Hepatocyte (in vitro differentiated cells): ENCODE results near the gene SBF2. TPM values are rescaled to one million over a fixed set of nuclear protein-coding genes. Genes with fewer than 3 reads are reported as not detected.

Experiments
- DNase-seq: peaks from one replicate; pipeline ENCODE4 v3.0.0-alpha.2; 2016; ENCODE audit warnings: low spot score
- H2AFZ ChIP-seq: fragments of 200-600 bp; sonication (generic); 2 replicates; pipeline ENCODE4 v1.6.0; 2016; ENCODE audit warnings: antibody characterized with exemption, mild to moderate bottlenecking
- H3K27ac ChIP-seq: fragments of 200-600 bp; sonication (generic); 2 replicates; pipeline ENCODE4 v1.5.1; 2016; ENCODE audit warnings: mild to moderate bottlenecking
- H3K27me3 ChIP-seq: fragments of 200-600 bp; sonication (generic); 2 replicates; pipeline ENCODE4 v1.6.1; 2016
- H3K36me3 ChIP-seq: fragments of 200-600 bp; sonication (generic); replicated peaks from 2 replicates; pipeline ENCODE4 v1.5.1; 2016; ENCODE audit warnings: low read depth; ENCODE audit not compliant: insufficient read depth
- H3K4me1 ChIP-seq: fragments of 200-600 bp; sonication (generic); 2 replicates; pipeline ENCODE4 v1.5.1; 2016; ENCODE audit warnings: mild to moderate bottlenecking, moderate library complexity; ENCODE audit not compliant: insufficient read depth
- H3K4me2 ChIP-seq: fragments of 200-600 bp; sonication (generic); 2 replicates; pipeline ENCODE4 v1.6.0; 2016
- H3K4me3 ChIP-seq: fragments of 200-600 bp; sonication (generic); 2 replicates; pipeline ENCODE4 v1.5.1; 2016; ENCODE audit warnings: mild to moderate bottlenecking
- H3K79me2 ChIP-seq: fragments of 200-600 bp; sonication (generic); 2 replicates; pipeline ENCODE4 v1.6.0; 2017; ENCODE audit warnings: mild to moderate bottlenecking
- H3K9me2 ChIP-seq: fragments of 200-600 bp; sonication (generic); replicated peaks from 2 replicates; pipeline ENCODE4 v1.6.0; 2017; ENCODE audit warnings: mild to moderate bottlenecking; ENCODE audit not compliant: insufficient read depth
- H3K9me3 ChIP-seq: fragments of 200-600 bp; sonication (generic); 2 replicates; pipeline ENCODE4 v1.5.1; 2016; ENCODE audit warnings: low read depth, mild to moderate bottlenecking
- H4K20me1 ChIP-seq: fragments of 200-600 bp; sonication (generic); 2 replicates; pipeline ENCODE4 v1.6.0; 2016; ENCODE audit warnings: mild to moderate bottlenecking; ENCODE audit not compliant: insufficient read depth, poor library complexity, severe bottlenecking
- EZH2 ChIP-seq: fragments of 200-600 bp; sonication (generic); IDR thresholded peaks from 2 replicates; pipeline ENCODE4 v1.6.1; 2016; ENCODE audit warnings: antibody characterized with exemption, mild to moderate bottlenecking, borderline replicate concordance
- EZH2phosphoT487 ChIP-seq: fragments of 200-600 bp; sonication (generic); IDR thresholded peaks from one replicate; pipeline ENCODE4 v1.6.1; 2018; ENCODE audit warnings: antibody characterized with exemption, mild to moderate bottlenecking, low read depth, moderate library complexity; ENCODE audit not compliant: unreplicated experiment, severe bottlenecking
- WGBS: methylation state at CpG from one replicate; pipeline ENCODE4 v1.1.6; 2016; ENCODE audit warnings: low lambda C conversion rate; ENCODE audit errors: missing lambda C conversion rate; 5-methylcytosine and 5-hydroxymethylcytosine counted together
- polyA plus RNA-seq: library from polyadenylated mRNA; unstranded; fragments of >200 nt; fragmentation: Nextera tagmentation; extraction: Ambion mirVana; gene quantifications from 2 replicates; pipeline ENCODE4 v1.2.1, GENCODE V29; 2016
- total RNA-seq: library from RNA; depleted of rRNA; stranded (reverse); fragments of >200 nt; gene quantifications from 2 replicates; pipeline ENCODE4 v1.2.3, GENCODE V29; 2014
- TF ChIP-seq, protein P1 (sequence below): fragments of 200-600 bp; sonication (generic); IDR thresholded peaks from 2 replicates; pipeline ENCODE4 v1.5.1; 2016; ENCODE audit warnings: antibody characterized with exemption, mild to moderate bottlenecking; ENCODE audit not compliant: poor library complexity

The SBF2 gene
- total and polyA plus RNA-seq, 2 experiments from 2014 or later, result 25.7 to 83.2 TPM

- H4K20me1 ChIP-seq, result no peaks in the 10 kb centered on the region
- H3K4me2 ChIP-seq, result no peak overlapping the region
- TF ChIP-seq EZH2phosphoT487, result no peak
- TF ChIP-seq EZH2, result no peak
- TF ChIP-seq, protein P1, sequence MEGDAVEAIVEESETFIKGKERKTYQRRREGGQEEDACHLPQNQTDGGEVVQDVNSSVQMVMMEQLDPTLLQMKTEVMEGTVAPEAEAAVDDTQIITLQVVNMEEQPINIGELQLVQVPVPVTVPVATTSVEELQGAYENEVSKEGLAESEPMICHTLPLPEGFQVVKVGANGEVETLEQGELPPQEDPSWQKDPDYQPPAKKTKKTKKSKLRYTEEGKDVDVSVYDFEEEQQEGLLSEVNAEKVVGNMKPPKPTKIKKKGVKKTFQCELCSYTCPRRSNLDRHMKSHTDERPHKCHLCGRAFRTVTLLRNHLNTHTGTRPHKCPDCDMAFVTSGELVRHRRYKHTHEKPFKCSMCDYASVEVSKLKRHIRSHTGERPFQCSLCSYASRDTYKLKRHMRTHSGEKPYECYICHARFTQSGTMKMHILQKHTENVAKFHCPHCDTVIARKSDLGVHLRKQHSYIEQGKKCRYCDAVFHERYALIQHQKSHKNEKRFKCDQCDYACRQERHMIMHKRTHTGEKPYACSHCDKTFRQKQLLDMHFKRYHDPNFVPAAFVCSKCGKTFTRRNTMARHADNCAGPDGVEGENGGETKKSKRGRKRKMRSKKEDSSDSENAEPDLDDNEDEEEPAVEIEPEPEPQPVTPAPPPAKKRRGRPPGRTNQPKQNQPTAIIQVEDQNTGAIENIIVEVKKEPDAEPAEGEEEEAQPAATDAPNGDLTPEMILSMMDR, result no peak
- no peaks in the 10 kb centered on the region for H3K9me3 ChIP-seq
- H3K27ac ChIP-seq, result no peak overlapping the region
- no peak for DNase-seq
- H2AFZ ChIP-seq, result no peak overlapping the region
- H3K27me3 ChIP-seq, result no peaks in the 10 kb centered on the region
- H3K9me2 ChIP-seq, result no peaks in the 10 kb centered on the region
- WGBS, result 63% methylated on average over 1 of the region's 1 CpG
- H3K36me3 ChIP-seq, result no peaks in the 10 kb centered on the region
- H3K4me3 ChIP-seq, result no peak overlapping the region
- no peaks in the 10 kb centered on the region for H3K4me1 ChIP-seq
- no peaks in the 10 kb centered on the region for H3K79me2 ChIP-seq
Measured at GRCh38 chr11:9888938-9889337, 405.1 kb downstream of the SBF2 start.

GRCh38 chr11:9887472-9887871, 406.5 kb downstream of the SBF2 start:
- WGBS, result 92% methylated on average over 2 of the region's 2 CpGs
- H3K27ac ChIP-seq, result no peak overlapping the region
- no peaks in the 10 kb centered on the region for H4K20me1 ChIP-seq
- no peaks in the 10 kb centered on the region for H3K36me3 ChIP-seq
- H3K27me3 ChIP-seq, result no peaks in the 10 kb centered on the region
- H3K9me2 ChIP-seq, result no peaks in the 10 kb centered on the region
- H2AFZ ChIP-seq, result no peak overlapping the region
- no peaks in the 10 kb centered on the region for H3K4me1 ChIP-seq
- no peak for DNase-seq
- no peaks in the 10 kb centered on the region for H3K9me3 ChIP-seq
- no peaks in the 10 kb centered on the region for H3K79me2 ChIP-seq
- no peak overlapping the region for H3K4me3 ChIP-seq
- no peak overlapping the region for H3K4me2 ChIP-seq
- TF ChIP-seq EZH2 (no peak), EZH2phosphoT487 (no peak)
- TF ChIP-seq, protein P1, result no peak

DNA sequence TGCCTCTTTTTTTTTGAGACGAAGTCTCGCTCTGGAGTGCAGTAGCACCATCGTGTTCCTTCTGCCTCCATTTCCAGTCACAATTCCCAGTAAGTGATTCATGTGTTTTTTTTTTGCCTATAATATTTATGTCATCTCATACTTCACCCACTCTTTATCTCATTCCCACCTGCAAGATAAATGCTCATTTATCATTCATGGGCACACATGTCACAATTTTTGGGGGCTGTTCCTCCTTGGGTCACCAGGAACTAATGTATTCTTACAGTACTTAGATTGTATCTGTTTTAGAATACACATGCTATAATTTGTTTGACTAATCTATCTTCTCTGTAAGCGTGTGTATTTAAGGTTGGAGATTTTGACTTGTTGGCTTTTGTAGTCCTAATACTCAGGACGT, 407.4 kb downstream of the SBF2 start:
- H3K9me3 ChIP-seq, result no peaks in the 10 kb centered on the region
- no peaks in the 10 kb centered on the region for H3K9me2 ChIP-seq
- H3K79me2 ChIP-seq, result no peaks in the 10 kb centered on the region
- DNase-seq, result no peak
- H3K4me1 ChIP-seq, result no peaks in the 10 kb centered on the region
- 91% methylated on average over 5 of the region's 5 CpGs for WGBS
- TF ChIP-seq EZH2 (no peak), EZH2phosphoT487 (no peak)
- TF ChIP-seq, protein P1, result no peak
- H3K4me3 ChIP-seq, result no peak overlapping the region
- no peaks in the 10 kb centered on the region for H3K27me3 ChIP-seq
- no peak overlapping the region for H2AFZ ChIP-seq
- H3K27ac ChIP-seq, result no peak overlapping the region
- no peak overlapping the region for H3K4me2 ChIP-seq
- no peaks in the 10 kb centered on the region for H3K36me3 ChIP-seq
- H4K20me1 ChIP-seq, result no peaks in the 10 kb centered on the region

GRCh38 chr11:9884601-9885000, 409.4 kb downstream of the SBF2 start:
- Histone ChIP-seq H3K4me1 (no peaks in the 10 kb centered on the region), H2AFZ (no peak overlapping the region), H3K4me2 (no peak overlapping the region), H3K27ac (no peak overlapping the region), H3K36me3 (peaks cover 4% of the 10 kb centered on the region), H3K27me3 (no peaks in the 10 kb centered on the region), H3K79me2 (no peaks in the 10 kb centered on the region), H3K9me3 (no peaks in the 10 kb centered on the region), H4K20me1 (no peaks in the 10 kb centered on the region), H3K9me2 (no peaks in the 10 kb centered on the region), H3K4me3 (no peak overlapping the region)
- TF ChIP-seq EZH2 (no peak), EZH2phosphoT487 (no peak)
- TF ChIP-seq, protein P1, result no peak
- DNase-seq, result no peak
- 93% methylated on average over 2 of the region's 2 CpGs for WGBS
